Measurements from ENCODE around the gene USP14. TPM values are rescaled to one million over a fixed set of nuclear protein-coding genes. Genes with fewer than 3 reads are reported as not detected.

The USP14 gene
- total RNA-seq, 1 experiment from 2014 or later: 83.8 TPM

DNA sequence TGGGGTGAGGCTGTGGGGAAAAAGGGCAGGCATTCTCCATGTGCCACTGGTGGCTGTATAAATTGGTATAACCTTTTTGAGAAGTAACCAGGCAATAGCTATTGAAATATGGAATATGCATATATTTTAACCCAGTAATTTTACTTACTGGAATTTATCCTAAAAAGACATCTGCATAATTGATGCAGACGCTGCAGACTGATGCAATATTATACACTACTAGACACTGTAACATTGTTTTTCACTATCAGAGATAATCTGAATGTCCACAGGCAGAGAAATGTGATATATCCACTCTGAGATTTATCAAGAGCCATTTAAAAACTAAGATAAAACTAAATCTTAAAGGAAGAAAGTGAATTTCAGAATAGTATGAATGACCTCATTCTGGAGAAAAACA, 94.8 kb downstream of the USP14 start:
- Histone ChIP-seq H3K27me3 (ENCODE audit: insufficient read depth, low read depth) (no peaks in the 10 kb centered on the region), H2AFZ (no peak overlapping the region), H3K79me2 (ENCODE audit: low read depth) (no peaks in the 10 kb centered on the region), H3K9me2 (ENCODE audit: insufficient read depth) (no peaks in the 10 kb centered on the region), H3K9me3 (ENCODE audit: insufficient read depth, low read depth) (no peaks in the 10 kb centered on the region), H3K36me3 (ENCODE audit: low read depth) (peaks cover 38% of the 10 kb centered on the region), H3K27ac (no peak overlapping the region), H3K4me3 (no peak overlapping the region), H4K20me1 (ENCODE audit: insufficient read depth) (no peaks in the 10 kb centered on the region), H3K4me2 (no peak overlapping the region), H3K4me1 (replicated peaks; ENCODE audit: insufficient read depth) (0 out of 2 replicates have a peak, but pooled peaks cover 5% of the 10 kb centered on the region), H3F3A (ENCODE audit: insufficient read depth, low read depth) (peaks cover 8% of the 10 kb centered on the region)
- TF ChIP-seq EZH2 (IDR thresholded peaks at IDR 0.05; ENCODE audit: low read depth): no peak
- BruUV-seq (replicated peaks): no TSS peak
- intact Hi-C loops (cut with micrococcal nuclease; ENCODE audit: unreplicated experiment): no loop called here
- DNase-seq: no peak
- POLR2A ChIA-PET (ENCODE audit: unreplicated experiment): interaction anchor here (0.7 kb wide), 1 partner anchor 544 kb away, joined by 6 read pairs; no protein-coding TSS in a partner anchor
- CTCF ChIA-PET: no interaction called here

DNA sequence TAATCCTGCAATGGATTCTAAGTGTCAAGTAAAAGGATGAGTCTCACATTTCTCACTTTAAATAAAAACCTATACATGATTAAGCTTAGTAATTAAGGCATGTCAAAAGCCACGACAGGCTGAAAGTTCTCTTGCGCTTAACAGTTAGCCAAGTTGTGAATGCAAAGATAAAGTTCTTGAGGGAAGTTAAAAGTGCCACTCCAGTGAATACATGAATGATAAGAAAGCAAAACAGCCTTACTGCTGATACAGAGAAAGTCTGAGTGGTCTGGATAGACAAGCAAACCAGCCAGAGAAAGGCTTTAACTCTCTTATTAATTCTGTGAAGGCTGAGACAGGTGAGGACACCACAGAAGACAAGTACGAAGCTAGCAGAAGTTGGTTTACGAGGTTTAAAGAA, 96.8 kb downstream of the USP14 start:
- no peak for DNase-seq
- Histone ChIP-seq H3K9me3 (ENCODE audit: insufficient read depth, low read depth) (no peaks in the 10 kb centered on the region), H3K4me3 (no peak overlapping the region), H3K27ac (no peak overlapping the region), H3K27me3 (ENCODE audit: insufficient read depth, low read depth) (no peaks in the 10 kb centered on the region), H3K79me2 (ENCODE audit: low read depth) (no peaks in the 10 kb centered on the region), H3K36me3 (ENCODE audit: low read depth) (peaks cover 36% of the 10 kb centered on the region), H3K4me2 (no peak overlapping the region), H3K4me1 (replicated peaks; ENCODE audit: insufficient read depth) (0 out of 2 replicates have a peak, but pooled peaks cover 5% of the 10 kb centered on the region), H3F3A (ENCODE audit: insufficient read depth, low read depth) (peaks cover 8% of the 10 kb centered on the region), H4K20me1 (ENCODE audit: insufficient read depth) (no peaks in the 10 kb centered on the region), H3K9me2 (ENCODE audit: insufficient read depth) (no peaks in the 10 kb centered on the region), H2AFZ (no peak overlapping the region)
- BruUV-seq (replicated peaks): no TSS peak
- CTCF ChIA-PET: no interaction called here
- intact Hi-C loops (cut with micrococcal nuclease; ENCODE audit: unreplicated experiment): no loop called here
- TF ChIP-seq EZH2 (IDR thresholded peaks at IDR 0.05; ENCODE audit: low read depth): no peak
- TF ChIP-seq, protein P1, sequence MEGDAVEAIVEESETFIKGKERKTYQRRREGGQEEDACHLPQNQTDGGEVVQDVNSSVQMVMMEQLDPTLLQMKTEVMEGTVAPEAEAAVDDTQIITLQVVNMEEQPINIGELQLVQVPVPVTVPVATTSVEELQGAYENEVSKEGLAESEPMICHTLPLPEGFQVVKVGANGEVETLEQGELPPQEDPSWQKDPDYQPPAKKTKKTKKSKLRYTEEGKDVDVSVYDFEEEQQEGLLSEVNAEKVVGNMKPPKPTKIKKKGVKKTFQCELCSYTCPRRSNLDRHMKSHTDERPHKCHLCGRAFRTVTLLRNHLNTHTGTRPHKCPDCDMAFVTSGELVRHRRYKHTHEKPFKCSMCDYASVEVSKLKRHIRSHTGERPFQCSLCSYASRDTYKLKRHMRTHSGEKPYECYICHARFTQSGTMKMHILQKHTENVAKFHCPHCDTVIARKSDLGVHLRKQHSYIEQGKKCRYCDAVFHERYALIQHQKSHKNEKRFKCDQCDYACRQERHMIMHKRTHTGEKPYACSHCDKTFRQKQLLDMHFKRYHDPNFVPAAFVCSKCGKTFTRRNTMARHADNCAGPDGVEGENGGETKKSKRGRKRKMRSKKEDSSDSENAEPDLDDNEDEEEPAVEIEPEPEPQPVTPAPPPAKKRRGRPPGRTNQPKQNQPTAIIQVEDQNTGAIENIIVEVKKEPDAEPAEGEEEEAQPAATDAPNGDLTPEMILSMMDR (conservative IDR thresholded peaks at IDR 0.05): no peak
- POLR2A ChIA-PET (ENCODE audit: unreplicated experiment): interaction anchor here (0.6 kb wide), 1 partner anchor 12 kb away, joined by 3 read pairs; no protein-coding TSS in a partner anchor

DNA sequence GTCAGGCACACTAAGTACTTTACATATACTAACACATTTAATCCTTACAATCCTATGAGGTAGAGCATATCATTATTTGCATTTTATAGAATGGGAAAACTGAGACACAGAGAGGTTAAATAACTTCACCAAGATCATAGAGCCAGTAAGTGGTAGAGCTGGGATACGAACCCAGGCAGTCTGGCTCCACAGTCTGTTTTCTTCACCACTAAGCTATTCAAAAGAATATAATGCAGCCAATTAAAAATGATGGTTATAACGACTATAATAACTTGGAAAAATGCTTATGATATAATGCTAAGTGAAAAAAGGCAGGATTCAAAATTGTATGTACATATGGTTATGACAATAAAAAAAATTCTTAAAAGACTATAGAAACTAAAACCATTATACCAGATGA, 102.2 kb downstream of the USP14 start:
- Histone ChIP-seq H3K4me3 (no peak overlapping the region), H4K20me1 (ENCODE audit: insufficient read depth) (no peaks in the 10 kb centered on the region), H3K79me2 (ENCODE audit: low read depth) (peaks cover 4% of the 10 kb centered on the region; the same call in 1 of the 2 replicates), H3K4me1 (replicated peaks; ENCODE audit: insufficient read depth) (no peaks in the 10 kb centered on the region), H3K27me3 (ENCODE audit: insufficient read depth, low read depth) (no peaks in the 10 kb centered on the region), H3F3A (ENCODE audit: insufficient read depth, low read depth) (no peaks in the 10 kb centered on the region), H3K9me3 (ENCODE audit: insufficient read depth, low read depth) (no peaks in the 10 kb centered on the region), H2AFZ (no peak overlapping the region), H3K4me2 (no peak overlapping the region), H3K9me2 (ENCODE audit: insufficient read depth) (no peaks in the 10 kb centered on the region), H3K27ac (no peak overlapping the region), H3K36me3 (ENCODE audit: low read depth) (peaks cover 21% of the 10 kb centered on the region)
- intact Hi-C loops (cut with micrococcal nuclease; ENCODE audit: unreplicated experiment): loop anchor here (10.0 kb wide), 1 partner anchor 574 kb away; no protein-coding TSS in a partner anchor
- no TSS peak for BruUV-seq (replicated peaks)
- no peak for DNase-seq
- TF ChIP-seq EZH2 (IDR thresholded peaks at IDR 0.05; ENCODE audit: low read depth): no peak
- TF ChIP-seq, protein P1 (conservative IDR thresholded peaks at IDR 0.05): no peak
- ChIA-PET POLR2A (ENCODE audit: unreplicated experiment) (no interaction called here), CTCF (no interaction called here)
